Measurements from ENCODE around the gene DPT. TPM values are rescaled to one million over a fixed set of nuclear protein-coding genes. Genes with fewer than 3 reads are reported as not detected.

The DPT gene
- total RNA-seq, 2 donors from 2014 or later = not detected

DNA sequence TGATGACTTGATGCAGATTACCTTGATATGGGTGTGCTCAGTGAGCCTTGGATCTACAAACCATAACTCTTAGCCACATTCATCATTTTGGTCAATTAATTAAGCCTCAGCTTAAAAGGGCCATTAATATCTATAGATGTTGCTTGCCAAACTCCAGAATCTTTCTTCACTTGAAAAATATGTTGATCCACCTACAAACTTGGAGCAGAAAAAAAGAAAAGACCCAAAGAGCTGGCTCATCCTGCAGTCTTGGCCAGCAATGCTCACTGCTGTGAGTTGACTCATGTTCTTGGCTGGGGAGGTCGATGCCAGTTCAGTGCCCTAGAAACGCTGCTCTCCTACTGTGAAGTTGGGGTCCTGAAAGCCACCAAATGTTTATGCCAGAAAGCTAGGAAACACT lies 75.4 kb downstream of the DPT start:
- no peak for DNase-seq
- TF ChIP-seq, protein P1, sequence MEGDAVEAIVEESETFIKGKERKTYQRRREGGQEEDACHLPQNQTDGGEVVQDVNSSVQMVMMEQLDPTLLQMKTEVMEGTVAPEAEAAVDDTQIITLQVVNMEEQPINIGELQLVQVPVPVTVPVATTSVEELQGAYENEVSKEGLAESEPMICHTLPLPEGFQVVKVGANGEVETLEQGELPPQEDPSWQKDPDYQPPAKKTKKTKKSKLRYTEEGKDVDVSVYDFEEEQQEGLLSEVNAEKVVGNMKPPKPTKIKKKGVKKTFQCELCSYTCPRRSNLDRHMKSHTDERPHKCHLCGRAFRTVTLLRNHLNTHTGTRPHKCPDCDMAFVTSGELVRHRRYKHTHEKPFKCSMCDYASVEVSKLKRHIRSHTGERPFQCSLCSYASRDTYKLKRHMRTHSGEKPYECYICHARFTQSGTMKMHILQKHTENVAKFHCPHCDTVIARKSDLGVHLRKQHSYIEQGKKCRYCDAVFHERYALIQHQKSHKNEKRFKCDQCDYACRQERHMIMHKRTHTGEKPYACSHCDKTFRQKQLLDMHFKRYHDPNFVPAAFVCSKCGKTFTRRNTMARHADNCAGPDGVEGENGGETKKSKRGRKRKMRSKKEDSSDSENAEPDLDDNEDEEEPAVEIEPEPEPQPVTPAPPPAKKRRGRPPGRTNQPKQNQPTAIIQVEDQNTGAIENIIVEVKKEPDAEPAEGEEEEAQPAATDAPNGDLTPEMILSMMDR (conservative IDR thresholded peaks at IDR 0.05) = no peak
- no peaks in the 10 kb centered on the region for H3K4me1 Mint-ChIP-seq
- no peaks in the 10 kb centered on the region for H3K27me3 Mint-ChIP-seq (ENCODE audit: insufficient read depth)
- H3K36me3 ChIP-seq (ENCODE audit: control insufficient read depth, insufficient read depth, low read length) = no peaks in the 10 kb centered on the region
- H3K27ac ChIP-seq (ENCODE audit: low read depth, low read length) = no peak overlapping the region
- no peaks in the 10 kb centered on the region for H3K9me3 Mint-ChIP-seq
- no peaks in the 10 kb centered on the region for H3K4me1 ChIP-seq (ENCODE audit: control insufficient read depth, insufficient read depth, low read length)
- H3K4me3 Mint-ChIP-seq = no peak overlapping the region
- H3K9ac ChIP-seq (ENCODE audit: extremely low read depth, low read length, poor library complexity, severe bottlenecking) = no peak overlapping the region
- H3K4me3 ChIP-seq (ENCODE audit: low read length) = no peak overlapping the region
- no peaks in the 10 kb centered on the region for H3K36me3 Mint-ChIP-seq (ENCODE audit: low read depth)
- no peaks in the 10 kb centered on the region for H3K9me3 ChIP-seq (ENCODE audit: control insufficient read depth, low read length)
- no peak overlapping the region for H3K27ac Mint-ChIP-seq
- no peaks in the 10 kb centered on the region for H3K27me3 ChIP-seq (ENCODE audit: control insufficient read depth, insufficient read depth, low read length, poor library complexity, severe bottlenecking)
- WGBS, 2 experiments (ENCODE audit: insufficient coverage in 1 of 2, insufficient read length in 1 of 2) = 87 to 100% methylated on average over 1 to 2 of the region's 2 CpGs

DNA sequence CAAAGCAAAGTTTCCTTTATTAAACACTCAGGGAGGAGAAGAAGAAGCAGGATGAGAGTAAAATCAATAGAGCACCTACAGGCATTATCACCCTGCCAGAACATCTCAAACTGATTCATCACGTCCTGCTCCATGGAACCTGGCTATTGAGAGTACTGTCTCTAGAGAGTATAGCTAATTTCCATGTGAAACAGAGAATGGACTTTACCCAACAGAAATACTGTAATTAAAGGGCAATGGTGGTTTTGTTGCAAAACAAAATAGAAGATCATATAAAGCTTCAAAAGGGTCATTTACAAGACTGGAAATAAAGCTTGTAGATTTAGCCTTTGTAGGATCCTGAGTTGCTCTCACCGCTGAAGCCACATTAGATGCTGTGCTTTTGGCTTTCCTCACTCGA lies 83.3 kb downstream of the DPT start:
- Mint-ChIP-seq H3K36me3 (ENCODE audit: low read depth) (no peaks in the 10 kb centered on the region), H3K4me1 (no peaks in the 10 kb centered on the region), H3K9me3 (no peaks in the 10 kb centered on the region), H3K27ac (no peak overlapping the region), H3K27me3 (ENCODE audit: insufficient read depth) (no peaks in the 10 kb centered on the region), H3K4me3 (no peak overlapping the region)
- H3K36me3 ChIP-seq (ENCODE audit: control insufficient read depth, insufficient read depth, low read length) = no peaks in the 10 kb centered on the region
- TF ChIP-seq, protein P1 (conservative IDR thresholded peaks at IDR 0.05) = no peak
- no peaks in the 10 kb centered on the region for H3K27me3 ChIP-seq (ENCODE audit: control insufficient read depth, insufficient read depth, low read length, poor library complexity, severe bottlenecking)
- H3K4me3 ChIP-seq (ENCODE audit: low read length) = no peak overlapping the region
- no peak overlapping the region for H3K27ac ChIP-seq (ENCODE audit: low read depth, low read length)
- H3K9ac ChIP-seq (ENCODE audit: extremely low read depth, low read length, poor library complexity, severe bottlenecking) = no peak overlapping the region
- H3K4me1 ChIP-seq (ENCODE audit: control insufficient read depth, insufficient read depth, low read length) = no peaks in the 10 kb centered on the region
- no peak for DNase-seq
- no peaks in the 10 kb centered on the region for H3K9me3 ChIP-seq (ENCODE audit: control insufficient read depth, low read length)
- WGBS, 2 experiments (ENCODE audit: insufficient coverage in 1 of 2, insufficient read length in 1 of 2) = 90 to 92% methylated on average over 2 to 3 of the region's 3 CpGs

Other genes with a start within 250 kb of the DPT start
- gene XCL2, start 185.2 kb downstream of the DPT start, total RNA-seq = not detected
- 1 to 10 TPM in 1 of 2 donors, under 1 TPM in 1; 0.75 to 1.4 TPM for gene XCL1, start 152.6 kb downstream of the DPT start, total RNA-seq